CD4-positive, alpha-beta T cell treated with Interleukin-4 for 1 hour (primary cell): Measurements from ENCODE around the gene JARID2.

Source experiments
- DNase-seq, 2 donors: peaks; one replicate each; pipeline ENCODE4 v3.0.0-alpha.2; 2020 to 2022

JARID2 gene

GRCh38 chr6:15247500-15248450 is 1.9 kb downstream of the JARID2 start:
- peak in 1 of 2 donors; percentile 37 for DNase-seq

GRCh38 chr6:15248451-15249370 is 2.8 kb downstream of the JARID2 start:
- peak; percentile 98 for DNase-seq

- no peak for DNase-seq
These were observed 3.6 kb downstream of the JARID2 start for GRCh38 chr6:15249371-15250019.

DNA sequence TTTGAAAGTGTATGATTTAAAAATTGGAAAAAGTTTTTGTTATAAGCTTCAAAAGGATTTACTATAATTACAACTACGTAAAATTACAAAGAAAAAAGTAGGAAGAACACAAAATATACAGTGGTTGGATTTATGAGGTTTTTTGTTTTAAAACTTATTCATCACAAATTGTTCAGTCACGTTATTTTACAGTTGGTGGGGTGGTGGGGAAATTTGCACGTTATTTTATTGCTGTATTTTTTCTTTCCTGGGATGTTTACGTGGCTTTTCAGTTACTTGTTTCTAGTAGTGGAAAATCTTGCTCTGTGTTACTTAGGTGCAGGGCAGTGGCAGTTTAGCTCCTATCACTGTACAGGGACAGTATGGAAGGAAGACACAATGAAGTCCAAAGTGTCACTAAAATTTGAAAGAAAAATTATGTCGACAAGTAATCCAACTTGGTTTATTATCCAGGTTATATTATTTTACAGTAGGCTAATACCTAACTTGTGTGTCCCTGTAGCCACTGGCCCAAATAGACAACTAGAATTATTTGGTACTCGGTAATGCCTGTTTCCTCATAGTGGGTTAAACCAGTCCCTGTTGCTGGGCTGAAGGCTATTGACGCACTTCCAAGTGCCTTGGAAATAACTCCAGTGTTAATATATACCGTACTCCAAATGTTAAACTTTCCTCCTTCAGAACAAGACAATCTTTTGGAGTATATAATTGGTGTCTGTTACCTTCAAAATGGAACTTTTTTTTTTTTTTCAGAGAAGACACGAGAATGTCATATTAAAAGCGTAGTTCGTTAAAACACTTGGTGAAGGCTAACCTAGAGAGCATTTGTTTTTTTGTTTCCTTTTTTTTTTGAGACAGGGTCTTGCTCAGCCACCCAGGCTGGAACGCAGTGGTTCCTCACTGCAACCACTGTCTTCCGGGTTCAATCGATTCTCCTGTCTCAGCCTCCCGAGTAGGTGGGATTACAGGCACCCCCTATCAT is 4.6 kb downstream of the JARID2 start:
- DNase-seq: no peak

DNA sequence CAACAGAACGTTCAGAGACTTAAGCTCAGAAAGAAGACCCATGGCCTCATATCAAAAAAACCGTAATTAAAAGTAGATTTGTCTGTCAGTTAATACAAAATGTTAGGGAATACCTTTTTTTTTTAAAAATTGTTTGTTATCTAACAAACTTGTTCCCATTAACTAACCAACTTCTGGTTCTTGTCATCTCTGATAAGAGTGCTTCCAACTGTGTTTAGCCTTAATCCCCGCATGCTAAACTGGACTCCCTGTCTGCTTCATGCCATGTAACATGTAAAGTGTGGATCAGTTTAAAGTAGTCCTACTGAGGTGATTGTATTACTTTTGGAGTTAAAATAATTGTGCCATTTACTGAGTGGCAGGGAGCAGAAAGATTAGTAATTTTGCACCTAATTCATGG is 6.3 kb downstream of the JARID2 start:
- DNase-seq: no peak

- no peak for DNase-seq
These were observed 7.5 kb downstream of the JARID2 start for GRCh38 chr6:15253203-15254022.

GRCh38 chr6:15254070-15254975 is 8.5 kb downstream of the JARID2 start:
- peak in 1 of 2 donors; percentile 20 for DNase-seq

- no peak for DNase-seq
These were observed 9.6 kb downstream of the JARID2 start for GRCh38 chr6:15255481-15255880.

GRCh38 chr6:15255909-15256395 is 10.1 kb downstream of the JARID2 start:
- DNase-seq: no peak

DNA sequence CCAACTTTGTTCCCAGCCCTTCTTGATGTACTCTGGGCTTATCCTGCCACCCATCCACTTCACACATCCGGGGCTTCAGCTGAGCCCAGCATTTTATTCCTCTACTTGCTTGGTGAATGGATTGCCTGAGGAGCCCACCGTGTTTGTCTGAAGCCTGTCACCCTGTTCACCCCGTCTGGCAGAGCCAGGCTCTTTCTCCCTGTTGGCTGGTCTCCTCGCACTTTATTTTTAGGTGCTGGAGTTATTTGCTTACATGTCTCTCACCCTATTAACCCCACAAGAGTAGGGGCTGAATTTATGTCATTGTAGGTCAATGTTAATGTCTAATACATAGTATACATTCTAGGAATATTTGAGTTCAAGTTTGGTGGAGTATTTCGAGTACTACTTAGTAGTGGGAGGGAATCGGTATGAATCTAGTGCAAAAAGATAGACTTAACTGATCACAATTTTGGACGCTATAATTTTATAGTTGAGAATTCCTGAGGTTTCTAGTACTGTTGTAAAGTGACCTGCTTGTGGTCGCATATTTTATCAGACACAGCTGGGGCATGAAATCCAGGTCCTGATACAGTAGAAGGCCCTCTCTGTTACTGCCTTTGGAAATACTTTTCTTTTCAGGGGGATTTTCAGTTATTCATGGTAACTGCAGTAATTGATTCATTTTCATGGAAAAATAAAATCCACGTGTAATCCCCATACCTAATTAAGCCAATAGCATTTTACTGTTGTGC is 10.8 kb downstream of the JARID2 start:
- DNase-seq: no peak

DNA sequence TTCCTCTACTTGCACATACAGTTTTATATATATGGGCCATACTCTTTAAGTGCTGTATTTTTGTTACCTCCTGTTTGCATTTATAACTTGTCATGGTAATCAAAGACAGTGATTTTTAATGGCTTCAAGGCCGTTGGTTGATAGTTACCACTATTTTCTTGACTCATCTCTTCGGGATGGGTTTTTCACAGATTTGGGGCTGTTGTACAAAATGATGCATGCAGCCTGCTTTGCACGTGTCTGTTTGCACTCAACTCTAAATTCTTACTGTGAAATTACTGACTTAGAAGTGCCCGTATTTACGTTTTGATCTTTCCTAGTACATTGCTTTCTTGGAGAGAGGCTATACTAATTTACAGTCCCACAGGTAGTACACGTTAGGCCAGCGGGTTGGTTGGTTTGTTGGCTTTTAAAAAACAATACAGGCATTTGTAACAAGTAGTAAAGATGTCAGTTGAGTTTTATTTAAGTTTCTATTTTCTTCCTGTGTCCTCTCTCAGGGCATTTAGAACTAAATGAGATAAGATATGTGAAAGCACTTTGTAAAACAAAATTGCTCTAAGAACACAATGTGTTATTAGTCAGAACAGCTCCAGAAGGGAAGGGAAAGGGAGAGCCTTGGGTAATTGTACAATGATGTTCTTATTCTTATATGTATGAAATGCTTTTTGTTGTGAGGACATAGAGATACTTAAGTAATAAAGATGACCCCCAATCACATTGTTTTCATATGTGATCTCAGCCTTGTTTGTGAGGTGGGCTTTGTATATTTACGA is 11.7 kb downstream of the JARID2 start:
- DNase-seq: no peak

DNA sequence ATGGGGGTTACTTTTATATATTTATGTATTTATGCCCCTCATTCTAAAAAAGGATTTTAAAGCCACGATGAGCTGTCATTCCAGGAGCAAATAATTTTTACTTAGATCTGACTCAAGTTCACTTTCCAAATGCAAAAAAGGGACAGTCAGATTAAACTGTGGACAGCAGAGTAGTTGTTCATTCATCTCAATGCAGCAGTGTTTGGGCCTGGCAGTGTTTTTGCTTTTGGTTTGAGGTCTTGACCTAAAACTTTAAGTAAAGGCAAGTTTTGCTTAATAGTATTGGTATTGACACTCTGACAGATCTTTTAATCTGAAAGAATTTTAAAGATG is 13.9 kb downstream of the JARID2 start:
- no peak for DNase-seq

DNA sequence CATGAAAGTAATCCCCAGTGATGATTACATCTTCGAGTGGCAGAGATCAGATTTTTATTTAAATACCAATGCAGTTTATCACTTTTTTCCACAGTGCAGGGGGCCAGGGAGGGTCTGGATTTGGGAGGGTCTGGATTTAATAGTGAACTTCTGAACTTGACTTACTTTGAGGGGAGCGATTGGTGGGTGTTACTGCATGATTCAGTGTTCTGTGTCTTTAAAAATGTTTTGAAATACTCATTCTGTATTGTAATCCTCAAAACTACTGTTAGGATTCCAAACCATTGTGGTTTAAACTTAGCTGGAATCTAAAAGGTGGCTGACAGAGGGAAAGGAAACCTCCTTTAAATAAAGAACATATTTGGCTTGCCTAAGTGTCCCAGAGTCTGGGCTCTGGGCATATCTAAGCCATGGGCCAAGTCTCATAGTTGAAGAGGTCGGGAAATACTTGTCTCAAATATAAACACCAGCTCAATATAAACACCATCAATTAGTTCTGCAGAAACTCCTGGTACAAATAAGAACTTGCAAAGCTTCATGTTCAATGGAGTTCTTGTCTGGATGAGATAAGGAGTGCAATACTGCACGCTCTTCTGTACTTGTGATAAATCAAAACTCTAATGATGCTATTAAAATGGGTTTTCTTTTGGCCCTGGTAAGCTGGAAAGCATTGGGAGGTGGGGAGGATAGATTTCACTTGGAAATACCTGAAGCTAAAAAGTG is 14.4 kb downstream of the JARID2 start:
- no peak for DNase-seq

GRCh38 chr6:15263780-15264374 is 18.0 kb downstream of the JARID2 start:
- DNase-seq: no peak

- no peak for DNase-seq
These were observed 18.5 kb downstream of the JARID2 start for GRCh38 chr6:15264412-15264811.

DNA sequence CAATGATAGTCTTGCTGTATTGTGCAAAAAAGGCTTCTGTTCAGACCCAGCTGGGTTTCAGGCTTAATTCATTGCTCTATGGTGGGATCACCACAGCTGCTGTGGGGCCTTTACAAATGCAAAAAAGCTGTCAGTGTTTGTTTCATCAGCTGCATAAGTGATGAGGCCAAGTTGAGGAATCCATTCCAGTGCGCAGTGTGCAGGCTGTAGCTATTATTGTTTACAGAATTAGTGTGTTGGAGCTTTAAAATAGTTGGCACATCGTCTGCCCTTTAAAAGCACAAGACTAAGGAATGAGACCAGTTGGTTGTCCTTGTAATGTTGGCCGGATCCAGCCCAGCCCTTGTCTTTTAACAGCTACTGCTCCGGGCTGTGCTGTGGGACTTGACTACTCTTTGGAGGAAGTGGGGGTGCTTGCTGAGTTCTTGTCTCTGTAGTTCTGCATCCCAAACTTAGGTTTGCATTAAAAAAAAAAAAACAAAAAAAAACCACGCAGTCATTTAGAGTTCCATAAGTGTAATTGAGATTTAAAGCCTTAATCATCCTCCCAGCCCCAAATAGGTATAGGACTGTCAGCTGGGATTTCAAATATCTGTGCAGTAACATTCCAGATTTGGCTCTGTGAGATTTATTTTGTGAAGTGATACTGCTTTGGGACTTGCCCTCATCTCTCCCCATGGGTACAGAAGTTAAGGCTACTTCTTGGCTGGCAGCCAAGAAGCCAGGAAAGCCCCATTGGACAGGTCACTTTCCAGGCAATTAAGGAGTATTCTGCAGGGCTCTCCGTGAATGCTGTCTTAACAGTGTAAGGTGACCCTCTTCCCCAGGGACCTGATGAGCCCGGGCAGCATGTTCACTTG is 19.3 kb downstream of the JARID2 start:
- no peak for DNase-seq
